HepG2 (cell line): Measurements from ENCODE around the gene TIMM13. TPM values are rescaled to one million over a fixed set of nuclear protein-coding genes. Genes with fewer than 3 reads are reported as not detected.

ENCODE experiments used
- ATAC-seq: fragments of 200-7000 bp; cut with Tn5 transposase; 3 replicates; pipeline ENCODE4 v1.9.1; 2020; ENCODE audit warnings: mild to moderate bottlenecking, moderate library complexity
- BruUV-seq: library from RNA; stranded (reverse); fragments of 400-500 nt; replicated peaks from 2 replicates; lab custom pipeline; 2021; lab: Mats Ljungman, UMichigan
- CTCF ChIA-PET: fragments of 300-600 bp; formaldehyde crosslinking; extraction: SDS; loops from one replicate; lab custom pipeline; 2021; ENCODE audit warnings: low total read pairs, inconsistent platforms, low intra/inter-chr PET ratio; lab: Yijun Ruan, JAX
- POLR2A ChIA-PET: fragments of 350-600 bp; sonication (Branson Sonifier 250); formaldehyde crosslinking; loops from one replicate; lab custom pipeline; 2020; ENCODE audit warnings: antibody characterized with exemption, inconsistent platforms; lab: Yijun Ruan, JAX
- DNase-seq: peaks from one replicate; pipeline ENCODE4 v3.0.0-alpha.2; 2015; ENCODE audit warnings: low spot score
- FAIRE-seq: peaks from 3 replicates; lab custom pipeline; 2011; peaks lifted over from hg19 to GRCh38; lab: Jason Lieb, UNC
- H2AFZ ChIP-seq: one replicate; pipeline ENCODE4 v1.6.1; 2011; ENCODE audit warnings: low read length, inconsistent platforms
- H3K27ac ChIP-seq: fragments of 300-600 bp; 3 replicates; pipeline ENCODE4 v1.8.0; 2011; ENCODE audit warnings: mixed run types, mild to moderate bottlenecking, mixed read lengths, low read length, inconsistent platforms; ENCODE audit not compliant: insufficient read depth; ENCODE audit errors: extremely low read length
- H3K27me3 ChIP-seq, 2 experiments: fragments of 200-600 bp in 1 of 2; 2 replicates in 1 of 2; 3 replicates in 1 of 2; pipeline versions ENCODE4 v1.6.0 to v1.8.0; 2011; ENCODE audit warnings: low read length in 2 of 2, mild to moderate bottlenecking in 2 of 2, moderate library complexity in 2 of 2, inconsistent platforms in 1 of 2; ENCODE audit not compliant: insufficient read depth in 2 of 2, control insufficient read depth in 1 of 2
- H3K36me3 ChIP-seq, 2 experiments: fragments of 200-600 bp in 1 of 2; replicated peaks in 1 of 2; 2 replicates in 1 of 2; 3 replicates in 1 of 2; pipeline versions ENCODE4 v1.5.1 to v1.8.0; 2011; ENCODE audit warnings: low read length in 2 of 2, inconsistent platforms in 1 of 2; ENCODE audit not compliant: insufficient read depth in 2 of 2, control insufficient read depth in 1 of 2
- H3K4me1 ChIP-seq: 2 replicates; pipeline ENCODE4 v1.5.1; 2012; ENCODE audit warnings: low read length, inconsistent platforms; ENCODE audit not compliant: insufficient read depth
- H3K4me2 ChIP-seq: 2 replicates; pipeline ENCODE4 v1.6.0; 2011; ENCODE audit warnings: low read depth, low read length, inconsistent platforms
- H3K4me3 ChIP-seq, 3 experiments: fragments of 200-600 bp in 1 of 3; sonication (generic), shearing (Covaris generic) in 1 of 3; replicated peaks in 1 of 3; 2 replicates each; pipeline ENCODE4 v1.5.1; 2011 to 2016; ENCODE audit warnings: low read length in 3 of 3, inconsistent platforms in 2 of 3, low read depth in 2 of 3, mild to moderate bottlenecking in 2 of 3, control low read depth in 1 of 3, mixed read lengths in 1 of 3; ENCODE audit not compliant: insufficient read depth in 1 of 3
- H3K79me2 ChIP-seq: one replicate; pipeline ENCODE4 v1.6.1; 2011; ENCODE audit warnings: low read length, inconsistent platforms; ENCODE audit not compliant: insufficient read depth
- H3K9ac ChIP-seq: 2 replicates; pipeline ENCODE4 v1.6.0; 2011; ENCODE audit warnings: mild to moderate bottlenecking, low read depth, low read length, inconsistent platforms; ENCODE audit not compliant: insufficient read depth
- H3K9me3 ChIP-seq: 2 replicates; pipeline ENCODE4 v1.5.1; 2012; ENCODE audit warnings: mild to moderate bottlenecking, low read length
- H4K20me1 ChIP-seq: 2 replicates; pipeline ENCODE4 v1.6.0; 2011; ENCODE audit warnings: inconsistent platforms, mild to moderate bottlenecking, low read length, moderate library complexity; ENCODE audit not compliant: insufficient read depth
- AGO2 ChIP-seq: fragments of 200-400 bp; formaldehyde crosslinking; optimal IDR thresholded peaks from 2 replicates; pipeline ENCODE3; 2017; ENCODE audit warnings: mild to moderate bottlenecking, low read depth, low read length, moderate library complexity
- AKAP8 ChIP-seq: sonication (generic); formaldehyde crosslinking; IDR thresholded peaks from 2 replicates; pipeline ENCODE4 v1.5.1; 2020; ENCODE audit warnings: mild to moderate bottlenecking, missing genetic modification reagents
- HOXA5 ChIP-seq: sonication (generic); formaldehyde crosslinking; IDR thresholded peaks from 2 replicates; pipeline ENCODE4 v1.4.0; 2020; ENCODE audit warnings: missing genetic modification reagents
- PAF1 ChIP-seq: IDR thresholded peaks from 2 replicates; pipeline ENCODE4 v1.6.1; 2016; ENCODE audit warnings: missing genetic modification reagents, missing compliant biosample characterization
- POLR2A ChIP-seq, 2 experiments: IDR thresholded peaks; 2 replicates each; pipeline ENCODE4 v1.6.1; 2011; ENCODE audit warnings: low read depth in 2 of 2, low read length in 2 of 2, mild to moderate bottlenecking in 1 of 2, moderate library complexity in 1 of 2; ENCODE audit not compliant: insufficient read depth in 1 of 2
- POLR2G ChIP-seq: fragments of 200-400 bp; formaldehyde crosslinking; IDR thresholded peaks from 2 replicates; pipeline ENCODE4 v1.6.1; 2018; ENCODE audit warnings: mild to moderate bottlenecking, low read depth, low read length, moderate library complexity
- RBFOX2 ChIP-seq: fragments of 200-400 bp; formaldehyde crosslinking; IDR thresholded peaks from 2 replicates; pipeline ENCODE4 v1.6.1; 2017; ENCODE audit warnings: low read depth, mild to moderate bottlenecking, low read length
- RBM22 ChIP-seq: fragments of 200-400 bp; formaldehyde crosslinking; optimal IDR thresholded peaks from 2 replicates; pipeline ENCODE3; 2017; ENCODE audit warnings: mild to moderate bottlenecking, low read length, moderate library complexity
- ZNF143 ChIP-seq: sonication (generic); formaldehyde crosslinking; IDR thresholded peaks from 2 replicates; pipeline ENCODE4 v1.4.0; 2020; ENCODE audit warnings: missing genetic modification reagents
- WGBS: methylation state at CpG from one replicate; pipeline ENCODE4 v1.1.6; 2017; ENCODE audit warnings: low lambda C conversion rate; 5-methylcytosine and 5-hydroxymethylcytosine counted together
- in situ Hi-C: cut with HindIII; loops from 2 replicates; pipeline ENCODE4 v1.10.0; 2017; ENCODE audit warnings: low pct_unique_long_range_greater_than_20kb; ENCODE audit not compliant: extremely low pct_ligation_motif_present
- intact Hi-C: fragments of 100-400 bp; cut with micrococcal nuclease; formaldehyde crosslinking; loops from one replicate; pipeline ENCODE4 v1.10.0; 2022; ENCODE audit not compliant: unreplicated experiment
- polyA plus RNA-seq, 8 experiments: library from polyadenylated mRNA; depleted of rRNA in 3 of 8; stranded (reverse) in 7 of 8; unstranded in 1 of 8; fragments of >200 nt; fragmentation: Illumina TruSeq in 4 of 8; extraction: Trizol in 4 of 8; gene quantifications; 2 replicates each; pipeline versions ENCODE4 v1.2.1 to v1.2.3, GENCODE V29; 2011 to 2016; ENCODE audit warnings: low read depth in 4 of 8, missing spikeins in 1 of 8, mixed read lengths in 1 of 8; ENCODE audit not compliant: insufficient read depth in 1 of 8
- total RNA-seq, 5 experiments: library from RNA; depleted of rRNA; stranded (reverse); fragments of >200 nt; fragmentation: Illumina TruSeq; extraction: Trizol; gene quantifications; 2 replicates each; pipeline ENCODE4 v1.2.3, GENCODE V29; 2016; ENCODE audit warnings: low read depth in 1 of 5
- TF ChIP-seq, protein P1 (sequence below): IDR thresholded peaks from 2 replicates; pipeline ENCODE4 v1.6.1; 2016; ENCODE audit warnings: missing genetic modification reagents, missing compliant biosample characterization
- TF ChIP-seq, protein P2 (sequence below): sonication (generic); formaldehyde crosslinking; IDR thresholded peaks from 2 replicates; pipeline ENCODE4 v1.5.0; 2020; ENCODE audit warnings: missing genetic modification reagents, mild to moderate bottlenecking, borderline replicate concordance

The TIMM13 gene
- total and polyA plus RNA-seq, 2 of the 13 experiments (the other 11 are each of a cell fraction or from before 2014, with no cell fraction given) = 48.4 to 108 TPM

DNA sequence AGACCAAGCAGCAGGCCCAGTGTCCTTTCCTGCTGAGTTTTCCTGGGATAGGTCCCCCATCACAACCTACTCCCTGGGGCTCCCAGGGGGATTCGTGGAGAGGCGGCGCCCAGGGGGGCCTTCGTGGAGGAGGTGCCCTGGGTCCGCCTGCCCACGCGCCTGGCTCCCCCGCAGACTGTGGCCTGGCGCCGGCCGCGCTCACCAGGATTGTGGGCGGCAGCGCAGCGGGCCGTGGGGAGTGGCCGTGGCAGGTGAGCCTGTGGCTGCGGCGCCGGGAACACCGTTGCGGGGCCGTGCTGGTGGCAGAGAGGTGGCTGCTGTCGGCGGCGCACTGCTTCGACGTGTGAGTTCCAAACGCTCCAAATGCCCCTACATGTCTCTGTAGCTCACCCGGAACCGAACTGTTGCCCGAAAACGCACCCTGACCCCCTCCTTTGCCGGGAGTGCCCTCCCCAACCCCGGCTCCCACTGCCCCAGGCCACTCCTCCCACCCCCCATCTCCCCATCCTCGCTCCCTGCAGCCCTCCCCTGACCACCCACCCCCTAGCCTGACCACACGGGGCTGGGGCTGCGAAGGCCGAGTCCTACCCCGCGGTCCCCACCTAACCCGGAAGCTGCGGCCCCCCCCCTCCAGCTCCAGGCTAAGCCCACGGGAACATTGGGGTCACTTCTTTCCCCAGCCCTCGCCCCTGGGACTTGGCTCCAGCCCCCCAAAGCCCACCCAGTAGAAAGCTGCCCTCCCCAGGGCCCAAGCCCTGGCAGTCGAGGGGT lies 3.3 kb downstream of the TIMM13 start:
- H3K4me2 ChIP-seq = no peak overlapping the region

DNA sequence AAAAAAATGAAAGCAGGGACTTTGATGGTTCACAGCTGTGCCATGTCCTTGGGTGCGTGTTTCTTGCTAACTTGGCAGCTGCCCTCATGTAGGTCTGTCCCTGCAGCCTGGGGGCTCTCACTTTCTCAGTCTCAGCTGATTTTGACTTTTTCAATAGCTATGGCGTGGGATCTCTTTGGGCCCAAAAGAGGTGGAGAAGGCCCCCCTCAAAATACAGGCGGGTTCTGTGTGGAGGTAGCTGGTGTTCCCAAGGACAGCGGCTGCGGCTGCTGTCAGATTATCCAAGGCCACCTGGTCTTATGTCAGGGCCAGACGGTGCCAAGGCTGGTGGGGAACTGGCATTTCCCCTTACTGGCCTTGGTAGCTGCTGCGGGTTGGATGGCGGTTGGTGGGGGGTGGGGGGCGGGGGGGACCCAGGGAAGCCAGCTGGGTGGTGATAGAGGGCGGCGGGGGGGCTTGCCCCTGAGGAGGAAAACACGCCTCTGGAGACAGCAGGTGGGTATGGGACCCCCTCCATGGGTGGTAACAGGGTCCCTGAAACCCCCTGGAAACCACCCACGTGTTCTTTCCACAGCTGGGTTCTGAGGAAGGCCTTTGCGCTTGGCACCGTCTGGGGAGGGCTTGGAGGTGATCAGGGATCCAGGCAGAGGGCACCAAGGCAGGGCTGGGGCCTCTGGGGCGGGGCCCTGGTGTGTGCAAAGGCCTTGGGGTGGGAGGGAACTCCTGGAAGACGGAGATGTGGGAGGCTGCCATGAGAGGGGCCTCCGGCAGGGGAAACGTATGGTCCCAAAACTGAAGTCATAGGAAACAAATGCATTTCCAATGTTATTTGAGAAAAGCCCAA lies 4.1 kb downstream of the TIMM13 start:
- Histone ChIP-seq H4K20me1 (peaks cover 7% of the 10 kb centered on the region; the same call in 1 of the 2 replicates), H3K27ac (no peak overlapping the region), H3K4me1 (peaks cover 17% of the 10 kb centered on the region), H3K9me3 (no peaks in the 10 kb centered on the region), H3K9ac (no peak overlapping the region), H3K36me3 (peaks cover 5 to 19% of the 10 kb centered on the region in 2 experiments; a peak in 4 of 5 replicates), H3K79me2 (peaks cover 24% of the 10 kb centered on the region), H3K27me3 (no peaks in the 10 kb centered on the region), H3K4me3 (no peak overlapping the region), H2AFZ (no peak overlapping the region), H3K4me2 (no peak overlapping the region)
- POLR2A ChIA-PET = interaction anchor here (0.7 to 1.7 kb wide), 8 partner anchors 13 to 188 kb away, joined by 3 to 10 read pairs (median 4); partner anchors contain the start of gene LMNB2
- TF ChIP-seq HOXA5 (CRISPR knock-in tag) (no peak), RBM22 (peak; percentile 24), POLR2A (IDR thresholded peaks at IDR 0.05; ENCODE audit: insufficient read depth in 1 of 2, low read depth in 2 of 2, low read length in 2 of 2) (0 out of 4 replicates have a peak, but pooled peaks of 1 of the 2 experiments have one; percentile 19), AGO2 (peak; percentile 86), AKAP8 (0 out of 2 replicates have a peak, but pooled peaks have one; percentile 5)
- TF ChIP-seq, protein P1, sequence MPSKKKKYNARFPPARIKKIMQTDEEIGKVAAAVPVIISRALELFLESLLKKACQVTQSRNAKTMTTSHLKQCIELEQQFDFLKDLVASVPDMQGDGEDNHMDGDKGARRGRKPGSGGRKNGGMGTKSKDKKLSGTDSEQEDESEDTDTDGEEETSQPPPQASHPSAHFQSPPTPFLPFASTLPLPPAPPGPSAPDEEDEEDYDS = no peak
- TF ChIP-seq, protein P2, sequence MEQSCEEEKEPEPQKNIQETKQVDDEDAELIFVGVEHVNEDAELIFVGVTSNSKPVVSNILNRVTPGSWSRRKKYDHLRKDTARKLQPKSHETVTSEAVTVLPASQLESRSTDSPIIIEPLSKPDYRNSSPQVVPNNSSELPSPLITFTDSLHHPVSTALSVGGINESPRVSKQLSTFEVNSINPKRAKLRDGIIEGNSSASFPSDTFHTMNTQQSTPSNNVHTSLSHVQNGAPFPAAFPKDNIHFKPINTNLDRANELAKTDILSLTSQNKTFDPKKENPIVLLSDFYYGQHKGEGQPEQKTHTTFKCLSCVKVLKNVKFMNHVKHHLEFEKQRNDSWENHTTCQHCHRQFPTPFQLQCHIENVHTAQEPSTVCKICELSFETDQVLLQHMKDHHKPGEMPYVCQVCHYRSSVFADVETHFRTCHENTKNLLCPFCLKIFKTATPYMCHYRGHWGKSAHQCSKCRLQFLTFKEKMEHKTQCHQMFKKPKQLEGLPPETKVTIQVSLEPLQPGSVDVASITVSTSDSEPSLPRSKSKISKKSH (CRISPR knock-in tag) = no peak
- BruUV-seq = no TSS peak
- 99% methylated on average over 13 of the region's 19 CpGs for WGBS
- ATAC-seq (no peak), DNase-seq (no peak), FAIRE-seq (no peak)
- in situ Hi-C loops = no loop called here
- CTCF ChIA-PET = no interaction called here
- intact Hi-C loops = no loop called here

More for the DNA sequence above, 3.3 kb downstream of the TIMM13 start:
- DNase-seq (no peak), ATAC-seq (no peak), FAIRE-seq (no peak)
- no peak overlapping the region for H3K4me3 ChIP-seq
- peaks cover 24% of the 10 kb centered on the region for H3K79me2 ChIP-seq
- ChIA-PET CTCF (no interaction called here), POLR2A (interaction anchor here (0.6 to 1.7 kb wide), 6 partner anchors 12 to 193 kb away, joined by 3 to 5 read pairs (median 3); no protein-coding TSS in a partner anchor)
- no peak overlapping the region for H3K27ac ChIP-seq
- 0 out of 2 replicates have a peak, but pooled peaks have one; percentile 15 for TF ChIP-seq POLR2G
- TF ChIP-seq PAF1 (CRISPR knock-in tag) = no peak
- TF ChIP-seq AGO2 = peak; percentile 87
- TF ChIP-seq POLR2A (IDR thresholded peaks at IDR 0.05; ENCODE audit: insufficient read depth in 1 of 2, low read depth in 2 of 2, low read length in 2 of 2) = peak in 1 of 2 experiments; percentile 35; a peak in 1 of 4 replicates
- TF ChIP-seq ZNF143 (CRISPR knock-in tag) = no peak
- peak; percentile 82 for TF ChIP-seq RBFOX2
- H2AFZ ChIP-seq = no peak overlapping the region
- no peaks in the 10 kb centered on the region for H3K9me3 ChIP-seq
- intact Hi-C loops = no loop called here
- in situ Hi-C loops = no loop called here
- WGBS = over 99% methylated on average over 29 of the region's 46 CpGs
- H3K27me3 ChIP-seq = no peaks in the 10 kb centered on the region
- H4K20me1 ChIP-seq = peaks cover 7% of the 10 kb centered on the region; the same call in 1 of the 2 replicates
- H3K36me3 ChIP-seq = peaks cover 5 to 19% of the 10 kb centered on the region in 2 experiments; a peak in 4 of 5 replicates
- peaks cover 23% of the 10 kb centered on the region for H3K4me1 ChIP-seq
- H3K9ac ChIP-seq = no peak overlapping the region
- BruUV-seq = no TSS peak
